Glutamatergic neuron (in vitro differentiated cells): ENCODE data around the gene TNFAIP1. TPM values are rescaled to one million over a fixed set of nuclear protein-coding genes. Genes with fewer than 3 reads are reported as not detected.

ENCODE experiments used
- DNase-seq: peaks from one replicate; pipeline ENCODE4 v3.0.0; 2022
- H3K27ac Mint-ChIP-seq: one replicate; pipeline ENCODE4 v1.8.0; 2020; ENCODE audit warnings: mild to moderate bottlenecking, mixed read lengths, inconsistent platforms; ENCODE audit not compliant: unreplicated experiment
- H3K27me3 Mint-ChIP-seq: one replicate; pipeline ENCODE4 v1.8.0; 2020; ENCODE audit warnings: mild to moderate bottlenecking, moderate library complexity, mixed read lengths, inconsistent platforms; ENCODE audit not compliant: unreplicated experiment
- H3K36me3 Mint-ChIP-seq: one replicate; pipeline ENCODE4 v1.8.0; 2020; ENCODE audit warnings: mild to moderate bottlenecking, mixed read lengths, inconsistent platforms; ENCODE audit not compliant: unreplicated experiment
- H3K4me1 Mint-ChIP-seq: one replicate; pipeline ENCODE4 v1.8.0; 2020; ENCODE audit warnings: mild to moderate bottlenecking, low read depth, mixed read lengths, inconsistent platforms; ENCODE audit not compliant: unreplicated experiment
- H3K4me3 Mint-ChIP-seq: one replicate; pipeline ENCODE4 v1.8.0; 2020; ENCODE audit warnings: mild to moderate bottlenecking, mixed read lengths, inconsistent platforms; ENCODE audit not compliant: unreplicated experiment
- H3K9me3 Mint-ChIP-seq: one replicate; pipeline ENCODE4 v1.8.0; 2020; ENCODE audit warnings: mild to moderate bottlenecking, moderate library complexity, mixed read lengths, inconsistent platforms; ENCODE audit not compliant: unreplicated experiment
- total RNA-seq: library from RNA; stranded (reverse); fragmentation: NEBNext Ultra II Directional; extraction: Animal tissue kit (Norgen Biotek cat#: 25700); gene quantifications from one replicate; pipeline ENCODE4 v1.2.1, GENCODE V29; 2021; ENCODE audit not compliant: unreplicated experiment
- TF ChIP-seq, protein P1 (sequence below): fragments of 200-600 bp; sonication (generic); IDR thresholded peaks from one replicate; pipeline ENCODE4 v1.5.0; 2021; ENCODE audit not compliant: partially characterized antibody, unreplicated experiment

TNFAIP1 gene
- total RNA-seq, 1 donor from 2014 or later = 111 TPM

DNA sequence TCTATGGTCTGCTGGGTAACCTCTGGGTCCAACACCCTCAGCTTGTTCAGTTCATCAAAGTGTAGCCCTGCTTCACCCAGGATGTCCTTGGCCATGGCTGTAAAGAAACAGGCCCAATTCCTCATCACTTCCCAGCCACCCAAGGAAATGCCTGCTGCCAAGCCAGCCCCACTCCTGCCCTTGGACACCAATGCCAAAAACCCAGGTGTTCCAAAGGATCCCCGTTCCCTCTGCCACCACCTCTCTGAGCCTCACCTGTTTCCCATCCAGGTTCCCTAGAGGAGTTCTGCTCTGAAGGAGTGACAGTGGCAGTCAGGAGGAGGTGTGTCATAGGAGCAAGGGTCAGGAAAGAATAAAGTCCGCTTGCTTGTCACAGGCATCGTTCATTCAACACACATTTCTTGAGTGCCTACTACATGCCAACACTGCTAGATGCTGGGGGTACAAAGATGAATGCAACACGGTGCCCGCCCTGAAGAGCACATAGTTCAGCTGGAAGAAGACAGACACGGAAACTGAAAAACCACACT is 3.6 kb upstream of the TNFAIP1 start:
- peaks cover 12% of the 10 kb centered on the region for H3K4me1 Mint-ChIP-seq
- no peak for DNase-seq
- no peak overlapping the region for H3K4me3 Mint-ChIP-seq
- no peak overlapping the region for H3K27ac Mint-ChIP-seq
- no peaks in the 10 kb centered on the region for H3K36me3 Mint-ChIP-seq
- peaks cover 12% of the 10 kb centered on the region for H3K27me3 Mint-ChIP-seq
- TF ChIP-seq, protein P1, sequence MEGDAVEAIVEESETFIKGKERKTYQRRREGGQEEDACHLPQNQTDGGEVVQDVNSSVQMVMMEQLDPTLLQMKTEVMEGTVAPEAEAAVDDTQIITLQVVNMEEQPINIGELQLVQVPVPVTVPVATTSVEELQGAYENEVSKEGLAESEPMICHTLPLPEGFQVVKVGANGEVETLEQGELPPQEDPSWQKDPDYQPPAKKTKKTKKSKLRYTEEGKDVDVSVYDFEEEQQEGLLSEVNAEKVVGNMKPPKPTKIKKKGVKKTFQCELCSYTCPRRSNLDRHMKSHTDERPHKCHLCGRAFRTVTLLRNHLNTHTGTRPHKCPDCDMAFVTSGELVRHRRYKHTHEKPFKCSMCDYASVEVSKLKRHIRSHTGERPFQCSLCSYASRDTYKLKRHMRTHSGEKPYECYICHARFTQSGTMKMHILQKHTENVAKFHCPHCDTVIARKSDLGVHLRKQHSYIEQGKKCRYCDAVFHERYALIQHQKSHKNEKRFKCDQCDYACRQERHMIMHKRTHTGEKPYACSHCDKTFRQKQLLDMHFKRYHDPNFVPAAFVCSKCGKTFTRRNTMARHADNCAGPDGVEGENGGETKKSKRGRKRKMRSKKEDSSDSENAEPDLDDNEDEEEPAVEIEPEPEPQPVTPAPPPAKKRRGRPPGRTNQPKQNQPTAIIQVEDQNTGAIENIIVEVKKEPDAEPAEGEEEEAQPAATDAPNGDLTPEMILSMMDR = no peak
- peaks cover 17% of the 10 kb centered on the region for H3K9me3 Mint-ChIP-seq

DNA sequence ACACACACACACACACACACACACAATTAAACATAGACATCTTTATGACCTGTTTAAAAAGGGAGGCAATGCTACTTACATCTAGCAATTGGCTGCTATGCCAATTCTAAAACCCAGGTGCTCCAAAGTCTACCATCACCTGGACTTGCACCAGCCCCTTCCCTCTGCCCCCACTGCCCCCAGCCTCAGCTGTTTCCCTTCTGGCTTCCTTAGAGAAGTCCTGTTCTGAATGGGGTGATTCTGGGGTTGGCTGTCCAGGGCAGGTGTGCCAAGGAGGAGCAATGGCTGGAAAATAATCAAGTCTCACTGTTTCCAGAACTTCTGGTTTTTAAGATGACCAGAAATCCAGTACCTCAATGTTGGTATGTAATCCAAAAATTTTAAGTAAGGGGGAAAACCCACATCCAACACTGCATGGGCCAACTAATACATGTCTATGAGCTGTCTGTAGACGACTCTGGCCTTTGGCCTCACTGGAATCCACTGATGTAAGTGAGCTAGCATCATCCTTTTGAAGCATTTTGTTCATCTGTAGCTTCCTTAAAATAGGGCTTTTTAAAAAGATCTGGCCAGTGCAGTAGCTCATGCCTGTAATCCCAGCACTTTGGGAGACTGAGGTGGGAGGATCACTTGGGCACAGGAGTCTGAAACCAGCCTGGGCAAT is 2.3 kb upstream of the TNFAIP1 start:
- Mint-ChIP-seq H3K4me3 (no peak overlapping the region), H3K27me3 (peaks cover 12% of the 10 kb centered on the region), H3K9me3 (peaks cover 20% of the 10 kb centered on the region), H3K4me1 (peaks cover 14% of the 10 kb centered on the region), H3K36me3 (no peaks in the 10 kb centered on the region), H3K27ac (no peak overlapping the region)
- DNase-seq = no peak
- TF ChIP-seq, protein P1 = no peak

DNA sequence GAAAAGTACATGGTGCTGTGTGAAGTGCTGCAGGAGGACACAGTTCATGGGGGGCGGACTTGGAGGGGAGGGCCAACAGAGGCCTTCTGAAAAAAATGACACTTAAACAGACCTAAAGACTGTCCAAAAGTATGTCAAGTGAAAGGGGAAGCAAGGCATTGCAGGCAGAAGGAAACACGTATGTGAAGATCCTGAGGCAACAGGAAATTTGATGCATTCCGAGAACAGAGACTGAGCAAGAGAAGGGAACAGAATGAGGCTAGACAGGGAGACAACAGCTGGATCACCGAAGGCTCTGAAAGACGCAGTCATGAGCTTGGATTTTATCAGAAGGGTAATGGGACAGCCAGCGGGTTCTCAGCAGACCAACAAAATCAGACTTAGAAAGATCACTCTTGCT is 1.4 kb upstream of the TNFAIP1 start:
- Mint-ChIP-seq H3K27me3 (peaks cover 12% of the 10 kb centered on the region), H3K4me3 (peak overlapping the region; percentile 99), H3K36me3 (no peaks in the 10 kb centered on the region), H3K27ac (peak overlapping the region; percentile 99), H3K9me3 (peaks cover 20% of the 10 kb centered on the region), H3K4me1 (peaks cover 14% of the 10 kb centered on the region)
- no peak for DNase-seq
- TF ChIP-seq, protein P1 = no peak

DNA sequence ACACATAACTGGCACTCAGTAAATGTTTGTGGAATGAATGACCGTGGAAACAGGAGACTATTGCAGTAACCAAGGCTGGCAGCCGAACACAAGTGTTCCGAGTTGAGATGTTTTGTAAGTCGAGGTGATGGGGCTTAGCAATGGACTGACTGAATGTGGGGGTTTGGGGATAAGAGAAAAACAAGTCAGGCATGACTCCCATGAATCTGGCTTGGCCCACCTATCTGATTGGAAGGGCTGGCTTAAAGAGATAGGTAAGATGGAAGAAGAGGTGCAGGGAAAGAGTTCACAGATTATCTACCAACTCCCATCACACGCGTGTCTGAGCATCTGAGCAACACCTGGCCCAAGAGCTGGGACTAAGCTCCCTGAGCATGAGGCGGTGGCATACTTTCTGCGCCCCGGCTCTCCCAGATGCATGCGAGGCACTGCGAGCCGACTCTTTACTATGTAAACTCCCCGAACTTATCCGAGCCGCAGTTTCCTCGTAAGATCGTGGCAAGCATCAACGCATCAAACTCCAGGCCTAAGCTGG is 828 bp upstream of the TNFAIP1 start:
- Mint-ChIP-seq H3K27ac (peak overlapping the region; percentile 99), H3K36me3 (no peaks in the 10 kb centered on the region), H3K4me1 (peaks cover 14% of the 10 kb centered on the region), H3K4me3 (peak overlapping the region; percentile 99), H3K9me3 (peaks cover 20% of the 10 kb centered on the region), H3K27me3 (peaks cover 12% of the 10 kb centered on the region)
- TF ChIP-seq, protein P1 = no peak
- DNase-seq = no peak
